HG02798 (cell line): ENCODE results near the gene CCDC154.
"Not testable (repeated sequence)": the region's sequence is repeated elsewhere in the genome, so short reads cannot be mapped to it uniquely, and the experiment has no call there.

ENCODE experiments used
- ATAC-seq: cut with Tn5 transposase; IDR thresholded peaks from one replicate; pipeline ENCODE4 v1.9.1; 2021; ENCODE audit warnings: mild to moderate bottlenecking; ENCODE audit not compliant: unreplicated experiment, poor library complexity

CCDC154 gene

GRCh38 chr16:1443980-1444729, at the start of gene CCDC154:
TSS of gene CCDC154 (minus strand) at chr16:1444556. CDS start at chr16:1444322, 234 bp downstream.
- no peak for ATAC-seq

- no peak for ATAC-seq
Measured at GRCh38 chr16:1493746-1494094, 49.4 kb upstream of the CCDC154 start.

- peak; percentile 77 for ATAC-seq
Measured at GRCh38 chr16:1492923-1493745, 48.8 kb upstream of the CCDC154 start, which contains the start of gene TELO2. TSS of gene TELO2 (plus strand) at chr16:1493360. CDS start at chr16:1494282, 922 bp downstream.

GRCh38 chr16:1492082-1492922, 47.9 kb upstream of the CCDC154 start:
- ATAC-seq: no peak

- ATAC-seq: no peak
Measured at GRCh38 chr16:1491327-1491726, 47.0 kb upstream of the CCDC154 start.

GRCh38 chr16:1489077-1489476, 44.7 kb upstream of the CCDC154 start:
- ATAC-seq: no peak

- no peak for ATAC-seq
Measured at GRCh38 chr16:1488619-1489018, 44.3 kb upstream of the CCDC154 start, which contains the start of gene PTX4. TSS of gene PTX4 (minus strand) at chr16:1488944. CDS start at chr16:1488909, 35 bp downstream.

- ATAC-seq: no peak
Measured at GRCh38 chr16:1488054-1488601, 43.8 kb upstream of the CCDC154 start.

- no peak for ATAC-seq
Measured at GRCh38 chr16:1487395-1488053, 43.2 kb upstream of the CCDC154 start.

- ATAC-seq: no peak
Measured at GRCh38 chr16:1486551-1487390, 42.4 kb upstream of the CCDC154 start.

GRCh38 chr16:1485847-1486496, 41.6 kb upstream of the CCDC154 start:
- no peak for ATAC-seq

GRCh38 chr16:1481906-1482835, 37.8 kb upstream of the CCDC154 start:
- ATAC-seq: no peak

GRCh38 chr16:1478937-1479336, 34.6 kb upstream of the CCDC154 start:
- not testable (repeated sequence) for ATAC-seq

GRCh38 chr16:1477033-1477432, 32.7 kb upstream of the CCDC154 start:
- no peak for ATAC-seq

- no peak for ATAC-seq
Measured at GRCh38 chr16:1475552-1476114, 31.3 kb upstream of the CCDC154 start.

GRCh38 chr16:1474796-1475551, 30.6 kb upstream of the CCDC154 start, which contains the start of gene CLCN7:
TSS of gene CLCN7 (minus strand) at chr16:1475028. CDS start at chr16:1474974, 54 bp downstream.
- ATAC-seq: peak; percentile 87
